NCI-H2196 treated with DMSO at 0.1 percent for 48 hours (cell line): ENCODE measurements around the gene PPP6C.
"Not testable (repeated sequence)": the region's sequence is repeated elsewhere in the genome, so short reads cannot be mapped to it uniquely, and the experiment has no call there.

ENCODE experiments used
- DNase-seq: peaks from one replicate; lab custom pipeline; 2025; ENCODE audit not compliant: unreplicated experiment; lab: John Stamatoyannopoulos, UW

PPP6C gene

DNA sequence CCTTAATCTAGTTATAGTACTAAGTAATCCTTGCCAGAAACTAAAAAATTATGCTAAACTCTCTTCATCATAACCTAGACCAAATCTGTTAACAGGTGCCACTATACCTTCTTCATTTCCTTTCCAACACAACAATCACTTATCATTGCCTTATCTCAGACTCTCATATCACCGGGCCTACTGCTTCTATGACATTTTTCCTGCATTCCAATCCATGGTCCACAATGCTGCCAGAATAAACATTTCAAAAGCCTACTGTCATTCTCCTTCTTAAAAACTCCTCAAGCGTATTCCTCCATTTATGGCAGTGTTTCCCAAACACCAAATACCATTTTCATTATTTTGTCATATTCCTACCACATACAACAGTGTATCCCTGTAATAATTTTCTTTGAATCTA, 6.5 kb downstream of the PPP6C start:
- no peak for DNase-seq

DNA sequence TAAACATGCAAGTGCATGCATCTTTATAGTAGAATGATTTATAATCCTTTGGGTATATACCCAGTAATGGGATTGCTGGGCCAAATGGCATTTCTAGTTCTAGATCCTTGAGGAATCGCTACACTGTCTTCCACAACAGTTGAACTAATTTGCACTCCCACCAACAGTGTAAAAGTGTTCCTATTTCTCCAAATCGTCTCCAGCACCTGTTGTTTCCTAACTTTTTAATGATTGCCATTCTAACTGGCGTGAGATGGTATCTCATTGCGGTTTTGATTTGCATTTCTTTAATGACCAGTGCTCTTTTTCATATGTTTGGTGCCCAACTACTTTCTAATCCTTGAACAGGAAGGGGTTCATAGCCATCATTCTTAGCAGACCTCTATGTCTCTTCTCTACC, 7.8 kb downstream of the PPP6C start:
- not testable (repeated sequence) for DNase-seq

DNA sequence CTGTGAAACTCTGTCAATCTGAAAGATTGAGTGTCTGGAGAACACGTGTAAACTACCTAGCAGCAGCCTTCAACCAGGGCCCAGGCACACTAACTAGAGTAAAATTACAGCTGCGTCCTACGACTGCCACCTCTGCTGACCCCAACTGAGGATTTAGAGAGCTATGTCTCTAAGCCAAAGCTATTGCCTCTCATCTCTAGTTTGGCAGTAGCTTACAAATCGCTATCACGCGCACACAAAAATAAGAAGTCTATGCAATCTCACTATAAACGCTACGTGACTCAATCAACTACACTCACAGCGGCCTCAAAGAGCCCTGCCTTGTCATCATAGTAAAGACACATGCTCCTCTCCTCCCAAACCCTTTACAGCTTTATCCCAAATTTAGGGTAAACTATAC, 8.7 kb downstream of the PPP6C start:
- DNase-seq: no peak

DNA sequence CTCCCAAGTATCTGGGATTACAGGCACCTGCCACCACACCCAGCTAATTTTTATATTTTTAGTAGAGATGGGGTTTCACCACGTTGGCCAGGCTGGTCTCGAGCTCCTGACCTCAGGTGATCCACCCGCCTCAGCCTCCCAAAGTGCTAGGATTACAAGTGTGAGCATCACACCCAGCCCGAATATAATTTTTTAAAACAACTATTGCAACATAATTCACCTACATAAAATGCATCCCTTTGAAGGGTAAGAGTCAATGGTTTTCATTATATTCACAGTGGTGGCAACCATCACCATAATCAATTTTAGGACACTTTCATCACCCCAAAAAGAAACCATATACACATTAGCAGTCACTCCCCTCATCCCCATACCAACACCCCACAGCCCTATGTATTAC, 9.8 kb downstream of the PPP6C start:
- not testable (repeated sequence) for DNase-seq

DNA sequence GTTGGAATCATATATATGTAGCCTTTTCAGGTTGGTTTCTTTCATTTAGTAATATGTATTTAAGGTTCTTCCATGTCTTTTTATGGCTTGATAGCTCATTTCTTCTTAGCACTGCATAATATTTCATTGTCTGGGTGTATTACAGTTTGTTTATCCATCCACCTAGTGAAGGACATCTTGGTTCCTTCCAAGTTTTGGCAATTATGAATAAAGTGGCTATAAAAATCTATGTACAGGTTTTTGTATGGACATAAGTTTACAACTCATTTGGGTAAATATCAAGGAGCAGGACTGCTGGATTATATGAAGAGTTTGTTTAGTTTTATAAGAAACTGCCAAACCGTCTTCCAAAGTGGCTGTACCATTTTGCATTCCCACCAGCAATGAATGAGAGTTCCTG, 11.7 kb downstream of the PPP6C start:
- no peak for DNase-seq

DNA sequence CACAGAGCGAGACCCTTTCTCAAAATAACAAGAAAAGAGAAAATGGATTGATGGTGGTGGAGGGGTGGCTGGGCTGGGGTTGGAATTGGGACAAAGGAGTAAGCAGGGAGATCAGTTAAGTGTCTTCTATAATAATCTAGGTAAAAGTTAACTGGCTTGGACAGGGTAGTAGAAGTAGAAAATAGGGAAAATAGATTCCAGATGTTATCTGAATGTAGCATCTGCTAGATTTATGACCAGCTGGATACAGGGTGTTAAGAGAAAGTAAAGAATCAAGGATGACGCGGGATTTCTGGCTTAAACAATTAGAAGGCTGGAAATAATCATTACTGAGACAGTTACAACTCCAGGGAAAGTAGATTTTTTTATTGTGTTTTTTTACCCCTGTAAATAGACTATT, 13.0 kb downstream of the PPP6C start:
- no peak for DNase-seq

DNA sequence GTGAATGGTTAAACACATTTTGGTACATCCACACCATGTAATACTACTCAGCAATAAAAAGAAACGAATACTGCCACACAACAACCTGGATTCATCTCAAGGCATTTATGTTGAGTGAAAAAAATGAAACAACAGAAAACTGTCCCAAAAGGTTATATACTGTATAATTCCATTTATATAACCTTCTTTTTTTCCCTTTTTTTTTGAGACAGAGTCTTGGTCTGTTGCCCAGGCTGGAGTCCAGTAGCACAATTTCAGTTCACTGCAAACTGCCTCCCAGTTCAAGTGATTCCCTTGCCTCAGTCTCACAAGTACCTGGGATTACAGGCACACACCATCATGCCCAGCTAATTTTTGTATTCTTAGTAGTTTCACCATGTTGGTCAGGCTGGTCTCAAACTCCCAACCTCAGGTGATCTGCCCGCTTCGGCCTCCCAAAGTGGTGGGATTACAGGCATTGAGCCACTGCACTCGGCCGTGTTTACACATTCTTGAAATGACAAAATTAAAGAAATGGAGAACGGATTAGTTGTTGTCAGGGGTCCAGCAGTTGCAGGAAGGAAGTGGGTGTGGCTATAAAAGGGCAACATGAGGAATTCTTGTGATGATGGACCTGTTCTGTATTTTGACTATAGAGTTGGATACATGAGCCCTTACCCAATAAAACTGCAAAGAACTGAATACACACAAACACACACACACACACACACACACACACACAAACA, 17.4 kb downstream of the PPP6C start:
- no peak for DNase-seq

DNA sequence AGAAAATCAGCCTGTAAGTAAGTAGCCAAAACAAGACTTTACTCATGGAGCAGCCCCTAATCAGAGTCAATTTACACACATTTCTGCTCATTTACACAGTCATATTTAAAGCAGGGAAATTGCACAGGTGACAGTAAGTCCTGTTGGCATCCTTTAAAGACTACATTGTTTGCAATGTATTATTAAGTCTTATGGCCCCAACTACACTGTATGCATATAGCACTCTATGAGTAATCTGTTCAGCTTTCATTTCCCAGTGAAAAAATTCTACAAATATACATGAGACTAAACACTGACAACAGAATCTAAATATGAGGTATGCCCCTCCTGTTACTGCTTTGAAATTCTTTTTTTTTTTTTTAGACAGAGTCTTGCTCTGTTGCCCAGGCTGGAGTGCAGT, 19.7 kb downstream of the PPP6C start:
- DNase-seq: no peak

DNA sequence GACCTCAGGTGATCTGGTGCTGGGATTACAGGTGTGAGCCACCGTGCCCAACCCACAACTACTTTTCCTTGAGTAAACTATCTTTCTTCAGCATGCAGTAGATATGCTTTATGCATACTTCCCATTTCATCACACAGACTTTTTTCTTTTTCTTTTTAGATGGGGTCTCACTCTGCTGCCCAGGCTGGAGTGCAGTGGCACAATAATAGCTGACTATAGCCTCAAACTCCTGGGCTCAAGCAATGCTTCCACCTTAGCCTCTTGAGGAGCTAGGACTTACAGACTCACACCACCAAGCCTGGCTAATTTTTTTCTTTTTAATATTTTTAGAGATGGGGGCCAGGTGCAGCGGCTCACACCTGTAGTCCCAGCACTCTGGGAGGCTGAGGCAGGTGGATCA, 22.8 kb downstream of the PPP6C start:
- DNase-seq: no peak

DNA sequence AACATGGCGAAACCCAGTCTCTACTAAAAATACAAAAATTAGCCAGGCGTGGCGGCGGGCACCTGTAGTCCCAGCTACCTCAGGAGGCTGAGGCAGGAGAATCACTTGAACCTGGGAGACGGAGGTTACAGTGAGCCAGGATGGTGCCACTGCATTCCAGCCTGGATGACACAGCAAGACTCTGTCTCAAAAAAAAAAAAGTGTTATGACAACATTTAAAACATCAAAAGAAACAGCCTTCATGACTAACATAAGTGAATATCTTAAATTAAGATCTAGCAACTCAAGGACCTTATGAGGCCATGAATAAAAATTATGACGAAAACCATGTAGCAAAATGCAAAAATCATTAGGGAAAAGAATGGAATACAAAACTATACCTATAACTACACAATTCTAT, 26.7 kb downstream of the PPP6C start:
- DNase-seq: not testable (repeated sequence)

DNA sequence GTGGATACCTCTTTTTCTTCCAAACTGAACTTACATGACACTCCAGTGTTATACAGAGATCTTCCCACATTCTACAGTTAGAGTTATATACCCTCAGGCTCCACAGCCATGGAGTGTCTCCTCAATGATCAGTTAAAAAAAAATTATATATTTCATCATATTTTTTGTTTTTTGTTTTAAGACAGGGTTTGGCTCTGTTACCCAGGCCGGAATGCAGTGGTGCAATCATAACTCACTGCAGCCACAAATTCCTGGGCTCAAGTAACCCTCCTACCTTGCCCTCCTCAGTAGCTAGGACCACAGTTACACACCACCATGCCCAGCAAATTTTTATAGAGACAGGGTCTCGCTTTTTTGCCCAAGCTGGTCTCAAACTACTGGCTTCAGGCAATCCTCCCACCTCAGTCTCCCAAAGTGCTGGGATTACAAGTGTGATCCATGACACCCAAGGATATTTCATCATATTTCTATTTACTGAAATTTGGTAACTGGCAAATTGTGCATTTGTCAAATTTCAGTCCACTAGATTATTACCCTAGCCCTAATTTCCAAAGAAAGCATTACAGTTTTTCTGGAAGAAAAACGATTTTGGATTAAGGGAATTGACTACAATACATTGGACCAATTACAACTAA, 28.2 kb downstream of the PPP6C start:
- no peak for DNase-seq

DNA sequence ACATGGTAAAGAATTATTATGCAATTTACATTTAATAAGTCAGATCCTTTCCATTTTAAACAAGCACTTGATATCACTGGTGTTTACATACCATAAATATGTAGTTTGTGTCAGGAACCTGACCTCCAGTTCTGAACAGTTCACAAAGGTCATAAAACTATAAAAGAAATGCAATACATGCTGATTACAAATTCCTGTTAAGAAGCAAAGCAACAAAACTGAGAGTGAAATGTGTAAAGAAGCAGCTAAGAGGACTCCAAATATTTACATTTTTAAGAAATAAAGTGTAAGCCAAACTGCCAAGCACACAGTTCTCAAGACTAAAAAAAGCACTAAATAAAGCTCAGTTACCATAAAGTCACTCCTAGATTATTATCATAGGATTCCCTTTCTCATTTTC, 28.9 kb downstream of the PPP6C start:
- no peak for DNase-seq

DNA sequence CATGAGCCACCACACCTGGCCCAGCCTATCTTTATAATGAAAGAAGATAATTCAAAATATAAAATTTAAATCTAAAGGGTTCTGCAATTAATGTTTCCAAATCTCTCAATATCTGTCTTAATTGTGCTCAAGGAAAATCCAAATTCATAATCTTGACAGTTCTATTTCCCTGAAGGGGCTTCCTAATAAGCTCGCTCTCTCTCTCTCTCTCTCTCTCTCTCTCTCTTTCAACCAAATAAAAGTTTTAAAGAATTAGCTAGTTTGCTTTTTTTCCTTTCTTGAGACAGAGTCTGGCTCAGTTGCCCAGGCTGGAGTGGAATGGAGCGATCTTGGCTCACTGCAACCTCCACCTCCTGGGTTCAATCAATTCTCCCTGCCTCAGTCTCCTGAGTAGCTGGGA, 33.1 kb downstream of the PPP6C start:
- no peak for DNase-seq

DNA sequence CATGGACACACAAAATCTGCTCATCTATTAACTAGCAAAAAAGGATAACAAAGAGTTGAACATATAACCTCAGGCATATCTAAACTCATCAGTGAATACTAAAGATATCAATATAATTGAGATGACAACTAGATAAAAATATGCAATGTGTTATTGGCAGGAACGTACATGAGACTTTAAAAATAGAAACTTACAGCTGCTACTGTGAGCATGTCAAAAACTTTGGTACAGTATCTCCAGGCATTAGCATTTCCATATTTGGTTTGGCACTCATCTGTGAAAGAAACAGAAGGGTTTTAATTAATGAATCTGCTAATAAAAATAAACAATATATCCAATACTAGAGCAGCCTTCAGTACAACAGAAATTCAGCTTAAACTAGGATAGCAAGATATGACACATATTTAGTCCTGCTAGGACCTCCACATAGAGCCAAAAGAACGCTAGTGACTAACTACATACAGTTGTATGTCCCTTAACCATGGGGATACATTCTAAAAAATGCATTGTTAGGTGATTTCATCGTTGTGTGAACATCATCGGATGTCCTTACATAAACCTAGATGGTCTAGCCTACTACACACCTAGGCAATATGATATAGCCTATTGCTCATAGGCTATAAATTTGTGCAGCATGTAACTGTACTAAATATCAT, 35.8 kb downstream of the PPP6C start:
- DNase-seq: no peak

DNA sequence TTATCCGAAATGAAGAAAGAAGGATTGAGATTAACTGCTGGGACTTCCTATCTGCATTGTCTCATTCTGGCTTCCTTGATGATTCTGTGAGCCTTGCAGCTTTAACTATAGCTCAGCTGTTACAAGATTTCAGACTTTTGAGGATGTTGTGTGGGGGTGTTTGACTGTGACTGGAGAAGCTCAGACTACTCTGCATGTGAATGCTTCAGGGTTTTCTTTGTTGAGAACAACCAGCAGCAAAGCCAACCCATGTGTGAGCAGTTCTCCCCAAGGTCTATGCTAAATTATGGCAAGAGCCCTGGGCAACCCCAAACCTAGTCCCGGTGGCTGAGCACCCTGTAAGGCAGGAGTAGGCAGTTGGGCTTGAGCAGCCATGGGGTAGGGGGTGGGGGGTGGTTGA, 37.9 kb downstream of the PPP6C start:
- no peak for DNase-seq

DNA sequence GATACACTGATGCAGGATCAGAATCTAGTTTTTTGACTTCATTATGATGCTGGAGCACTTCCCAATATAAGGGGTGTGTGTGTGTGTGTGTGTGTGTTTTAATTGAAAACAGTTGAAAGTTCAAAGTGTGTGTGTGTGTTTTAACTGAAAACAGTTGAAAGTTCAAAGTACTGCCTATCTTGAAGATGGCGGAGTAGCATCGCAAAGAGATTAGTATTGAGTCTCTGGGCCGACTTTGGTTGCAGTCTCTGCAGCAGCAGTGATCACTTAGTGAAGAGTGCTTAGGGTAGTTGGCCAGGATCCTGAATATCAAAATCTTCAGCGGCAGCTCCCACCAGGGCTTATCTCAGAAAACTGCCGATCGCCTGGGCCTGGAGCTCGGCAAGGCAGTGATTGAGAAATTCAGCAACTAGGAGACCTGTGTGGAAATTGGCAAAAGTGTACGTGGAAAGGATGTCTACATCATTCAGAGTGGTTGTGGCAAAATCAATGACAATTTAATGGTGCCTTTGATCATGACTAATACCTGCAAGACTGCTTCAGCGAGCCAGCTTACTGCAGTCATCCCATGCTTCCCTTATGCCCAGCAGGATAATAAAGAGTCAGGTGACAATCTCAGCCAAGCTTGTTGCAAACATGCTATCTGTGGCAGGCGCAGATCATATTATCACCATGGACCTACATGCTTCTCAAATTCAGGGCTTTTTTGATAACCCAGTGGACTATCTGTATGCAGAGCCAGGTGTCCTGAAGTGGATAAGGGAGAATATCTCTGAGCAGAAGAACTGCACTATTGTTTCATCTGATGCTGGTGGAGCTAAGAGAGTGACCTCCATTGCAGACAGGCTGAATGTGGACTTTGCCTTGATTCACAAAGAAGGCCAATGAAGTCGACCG, 39.0 kb downstream of the PPP6C start:
- DNase-seq: no peak

DNA sequence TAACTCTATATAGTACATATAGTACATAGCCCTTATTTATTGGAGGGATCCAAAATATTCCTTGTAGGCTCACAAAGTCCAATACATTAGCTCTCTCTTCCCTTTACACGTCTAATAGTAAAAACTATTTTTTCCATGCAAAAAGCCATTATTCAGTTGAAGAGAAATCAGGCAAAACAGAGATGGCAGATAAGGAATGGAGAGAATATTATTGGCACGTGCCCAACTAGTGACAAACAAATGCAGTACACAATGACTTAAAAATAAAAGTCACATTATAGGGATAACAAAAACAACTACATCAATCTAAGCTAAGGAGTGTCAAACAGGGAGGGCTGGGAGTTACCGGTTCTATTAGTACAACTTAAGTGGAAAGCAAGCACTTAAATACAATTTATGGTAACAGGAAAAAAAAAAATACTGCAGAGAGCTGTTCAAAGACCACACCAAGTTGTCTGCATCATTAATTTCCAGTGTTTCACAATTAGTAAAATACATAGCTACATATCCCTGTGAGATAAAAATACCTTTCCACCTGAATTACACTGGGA, 42.1 kb downstream of the PPP6C start:
- no peak for DNase-seq

DNA sequence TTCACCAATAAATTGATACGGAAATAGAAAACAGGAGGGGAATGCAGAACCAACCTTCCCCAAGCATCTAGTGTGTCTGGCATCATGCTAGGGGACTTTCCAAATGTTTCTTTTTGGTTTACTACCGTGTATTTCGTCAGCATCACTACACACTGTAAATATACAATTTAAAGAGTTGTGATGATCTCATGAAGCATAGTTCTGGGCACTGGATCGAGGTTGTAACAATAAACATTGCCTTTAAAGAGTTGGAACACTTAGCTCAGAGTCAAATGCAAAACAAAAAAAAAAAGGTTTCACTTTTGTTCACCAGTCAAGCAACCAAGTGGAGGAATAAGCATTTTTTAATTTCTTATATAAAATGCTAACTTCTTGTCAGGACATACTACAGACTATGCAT, 43.4 kb downstream of the PPP6C start:
- DNase-seq: no peak

DNA sequence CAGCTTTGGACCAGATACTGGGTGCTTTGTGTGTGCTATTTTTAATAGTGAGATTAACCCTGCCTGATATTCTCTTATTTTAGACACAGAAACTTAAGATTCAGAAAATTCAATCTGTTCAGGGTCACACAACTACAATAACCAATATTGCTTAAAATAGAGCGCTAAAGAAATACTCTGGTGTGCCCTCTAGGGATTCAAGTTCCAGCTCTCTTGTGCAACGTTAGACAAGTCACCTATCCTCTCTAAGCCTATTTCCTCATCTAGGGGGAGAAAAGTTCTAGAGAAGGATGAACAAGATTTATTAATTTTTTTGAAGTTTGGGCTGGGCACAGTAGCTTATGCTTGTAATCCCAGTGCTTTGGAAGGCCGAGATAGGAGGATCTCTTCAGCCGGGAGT, 44.2 kb downstream of the PPP6C start:
- DNase-seq: no peak

DNA sequence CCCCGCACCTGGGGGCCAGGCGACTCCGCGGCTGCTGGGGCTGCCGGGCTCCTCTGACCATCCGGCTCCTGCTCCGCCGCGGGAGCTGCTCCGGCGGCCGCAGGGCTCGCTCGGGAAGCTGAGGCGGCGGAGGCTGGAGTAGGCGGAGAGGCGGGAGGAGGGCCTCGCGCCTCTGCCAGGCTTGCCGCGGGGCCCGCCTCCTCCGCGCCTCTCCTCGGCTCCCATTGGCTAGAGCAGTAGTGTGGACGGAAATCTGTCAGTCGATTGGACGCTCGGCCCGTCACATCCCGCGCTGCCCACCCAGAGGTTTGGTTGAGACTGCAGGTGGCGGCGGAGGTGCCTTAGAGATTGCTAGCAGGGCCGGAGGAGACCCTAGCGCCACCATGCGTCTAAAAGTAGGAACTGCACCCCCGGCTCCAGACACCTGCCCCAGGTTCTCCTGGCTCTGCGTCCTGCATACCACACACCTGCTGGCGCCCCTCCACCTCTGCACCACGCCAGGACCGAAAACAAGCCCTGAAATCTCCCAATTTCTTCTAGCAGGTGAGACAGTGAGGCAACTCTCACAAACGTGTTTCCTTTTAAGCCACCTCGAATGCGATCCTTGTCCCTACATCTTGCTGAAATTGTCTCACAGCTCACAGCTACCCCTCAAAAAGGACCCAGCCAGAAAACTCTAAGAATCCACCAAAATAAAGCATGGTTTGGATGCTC, 46.1 kb downstream of the PPP6C start, which contains the start of gene SCAI:
TSS of gene SCAI (minus strand) at position 152 of the 714 bp plus-strand sequence. CDS start at position 61, 91 bp downstream.
- DNase-seq: peak; percentile 98
